GM21381 (cell line): ENCODE data around the gene HSPB1.
"Not testable (repeated sequence)": the region's sequence is repeated elsewhere in the genome, so short reads cannot be mapped to it uniquely, and the experiment has no call there.

Experiments used
- ATAC-seq: cut with Tn5 transposase; IDR thresholded peaks from one replicate; pipeline ENCODE4 v1.9.1; 2021; ENCODE audit warnings: mild to moderate bottlenecking, moderate library complexity; ENCODE audit not compliant: unreplicated experiment

HSPB1 gene

GRCh38 chr7:76281006-76281705, 21.3 kb upstream of the HSPB1 start:
- ATAC-seq: no peak

GRCh38 chr7:76281706-76282343, 20.6 kb upstream of the HSPB1 start:
- no peak for ATAC-seq

- no peak for ATAC-seq
Measured at GRCh38 chr7:76282344-76283253, 19.9 kb upstream of the HSPB1 start.

GRCh38 chr7:76283254-76284159, 19.0 kb upstream of the HSPB1 start:
- no peak for ATAC-seq

GRCh38 chr7:76285604-76286374, 16.7 kb upstream of the HSPB1 start:
- ATAC-seq: no peak

- no peak for ATAC-seq
Measured at GRCh38 chr7:76286842-76287403, 15.6 kb upstream of the HSPB1 start.

- ATAC-seq: not testable (repeated sequence)
Measured at GRCh38 chr7:76290847-76291350, 11.6 kb upstream of the HSPB1 start.

- peak; percentile 59 for ATAC-seq
Measured at GRCh38 chr7:76291351-76292212, 10.9 kb upstream of the HSPB1 start.

- no peak for ATAC-seq
Measured at GRCh38 chr7:76292213-76292573, 10.3 kb upstream of the HSPB1 start.

- ATAC-seq: not testable (repeated sequence)
Measured at GRCh38 chr7:76292911-76293310, 9.6 kb upstream of the HSPB1 start.

- no peak for ATAC-seq
Measured at GRCh38 chr7:76293407-76293901, 9.0 kb upstream of the HSPB1 start.

- peak; percentile 41 for ATAC-seq
Measured at GRCh38 chr7:76294344-76295024, 8.0 kb upstream of the HSPB1 start.

GRCh38 chr7:76296743-76297740, 5.4 kb upstream of the HSPB1 start:
- no peak for ATAC-seq

GRCh38 chr7:76300166-76300731, 2.2 kb upstream of the HSPB1 start:
- no peak for ATAC-seq

GRCh38 chr7:76301000-76301399, 1.5 kb upstream of the HSPB1 start:
- ATAC-seq: no peak
